ENCODE results near the gene IFI27.

Gene IFI27

GRCh38 chr14:94164685-94165431, 54.3 kb downstream of the IFI27 start:
- peak overlapping the region; percentile 13 to 37 (median 18) for H3K27ac Mint-ChIP-seq
- peaks cover 35% of the 10 kb centered on the region for H3K4me1 Mint-ChIP-seq
- H3K4me3 Mint-ChIP-seq, result peak overlapping the region; percentile 43 to 61 (median 54)
- peaks cover 23% of the 10 kb centered on the region for H3K27me3 Mint-ChIP-seq (ENCODE audit: low read depth)
- no peaks in the 10 kb centered on the region for H3K9me3 Mint-ChIP-seq
- TF ChIP-seq CTCF (IDR thresholded peaks at IDR 0.05; ENCODE audit: unreplicated experiment in 3 of 3), result no peak
- H3K36me3 Mint-ChIP-seq (ENCODE audit: low read depth), result no peaks in the 10 kb centered on the region

- Mint-ChIP-seq H3K4me3 (peak overlapping the region in 1 of 3 experiments; percentile 3), H3K27ac (no peak overlapping the region), H3K27me3 (ENCODE audit: low read depth) (peaks cover 18% of the 10 kb centered on the region), H3K36me3 (ENCODE audit: low read depth) (no peaks in the 10 kb centered on the region), H3K4me1 (peaks cover 35% of the 10 kb centered on the region), H3K9me3 (no peaks in the 10 kb centered on the region)
- TF ChIP-seq CTCF (IDR thresholded peaks at IDR 0.05; ENCODE audit: unreplicated experiment in 3 of 3), result no peak
Measured at GRCh38 chr14:94165744-94166143, 55.2 kb downstream of the IFI27 start.
